Ramos (cell line): ENCODE measurements around the gene TRIM5.

Experiments
- in situ Hi-C: fragments of 300-500 bp; cut with MboI; formaldehyde crosslinking; loops from one replicate; pipeline ENCODE4 v1.14.3; 2022; ENCODE audit warnings: low sequenced_read_pairs; ENCODE audit not compliant: unreplicated experiment

Gene TRIM5

GRCh38 chr11:5626196-5626595 is 58.7 kb downstream of the TRIM5 start:
- in situ Hi-C loops = no loop called here

GRCh38 chr11:5625281-5625680 is 59.6 kb downstream of the TRIM5 start:
- in situ Hi-C loops = no loop called here

GRCh38 chr11:5624489-5625279 is 60.2 kb downstream of the TRIM5 start, which contains the start of gene TRIM34:
Gene TRIM34, plus strand, starts transcription at chr11:5625001. Its CDS starts 7,331 bp downstream, at chr11:5632332.
- in situ Hi-C loops = loop anchor here (25.0 kb wide), 1 partner anchor 188 kb away; the partner anchor contains the start of gene OR52N2

GRCh38 chr11:5622802-5623201 is 62.1 kb downstream of the TRIM5 start:
- in situ Hi-C loops = loop anchor here (25.0 kb wide), 1 partner anchor 189 kb away; the partner anchor contains the start of gene OR52N2

- in situ Hi-C loops = loop anchor here (25.0 kb wide), 1 partner anchor 191 kb away; the partner anchor contains the start of gene OR52N2
Observed at GRCh38 chr11:5621580-5621979, 63.3 kb downstream of the TRIM5 start.

- in situ Hi-C loops = loop anchor here (25.0 kb wide), 1 partner anchor 191 kb away; the partner anchor contains the start of gene OR52N2
Observed at GRCh38 chr11:5620651-5621521, 64.0 kb downstream of the TRIM5 start.

- in situ Hi-C loops = loop anchor here (25.0 kb wide), 1 partner anchor 193 kb away; the partner anchor contains the start of gene OR52N2
Observed at GRCh38 chr11:5618807-5619206, 66.1 kb downstream of the TRIM5 start.
